Left kidney (tissue), 2 donors: ENCODE data around the gene TARDBP. TPM values are rescaled to one million over a fixed set of nuclear protein-coding genes. Genes with fewer than 3 reads are reported as not detected.
"Not testable (repeated sequence)": the region's sequence is repeated elsewhere in the genome, so short reads cannot be mapped to it uniquely, and the experiment has no call there.

Experiments used
- DNase-seq: peaks from one replicate; pipeline ENCODE4 v3.0.0-alpha.2; 2013
- polyA plus RNA-seq: library from polyadenylated mRNA; unstranded; fragments of 120-200 nt; gene quantifications from one replicate; pipeline ENCODE4 v1.2.1, GENCODE V29; 2013; ENCODE audit not compliant: insufficient read length

Gene TARDBP
- polyA plus RNA-seq, 1 donor: 370 TPM

DNA sequence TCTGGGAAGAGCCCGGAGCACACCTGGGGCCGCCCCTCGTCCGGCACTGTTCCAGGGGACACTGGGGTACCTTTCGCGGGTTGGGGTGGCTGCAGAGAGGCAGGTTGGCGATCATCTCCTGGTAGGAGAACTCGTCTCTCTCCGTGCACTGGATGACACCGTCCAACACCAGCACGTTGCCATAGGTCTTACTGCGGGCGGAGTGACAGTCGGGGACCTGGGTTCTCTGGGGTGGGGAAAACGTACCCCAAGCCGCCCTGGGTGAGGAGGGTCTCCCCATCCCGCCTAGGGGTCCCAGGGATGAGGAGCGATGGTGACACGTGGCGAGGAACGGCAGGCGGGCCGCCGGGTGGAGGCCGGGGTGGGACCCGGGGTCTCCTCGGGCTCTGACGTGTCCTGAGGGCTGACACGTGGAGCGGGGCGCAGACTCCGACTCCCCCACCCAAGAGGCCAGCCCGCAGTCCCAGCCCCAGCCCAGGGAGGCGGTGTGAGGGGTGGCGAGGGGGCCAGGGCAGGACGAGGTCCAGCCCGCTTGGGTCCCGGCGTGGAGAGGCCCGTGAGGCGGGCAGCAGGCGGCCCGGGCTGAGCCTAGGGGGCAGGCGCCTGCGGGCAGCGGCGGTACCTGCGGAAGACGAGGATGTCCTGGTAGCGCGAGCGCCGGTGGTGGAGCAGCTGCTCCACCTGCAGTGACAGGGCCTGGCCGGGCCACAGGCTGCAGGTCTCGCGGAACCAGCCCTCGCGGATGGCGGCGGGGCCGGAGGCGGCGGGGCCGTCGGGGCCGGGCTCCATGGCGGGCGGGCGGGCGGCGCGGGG is 46.9 kb downstream of the TARDBP start:
- no peak for DNase-seq

DNA sequence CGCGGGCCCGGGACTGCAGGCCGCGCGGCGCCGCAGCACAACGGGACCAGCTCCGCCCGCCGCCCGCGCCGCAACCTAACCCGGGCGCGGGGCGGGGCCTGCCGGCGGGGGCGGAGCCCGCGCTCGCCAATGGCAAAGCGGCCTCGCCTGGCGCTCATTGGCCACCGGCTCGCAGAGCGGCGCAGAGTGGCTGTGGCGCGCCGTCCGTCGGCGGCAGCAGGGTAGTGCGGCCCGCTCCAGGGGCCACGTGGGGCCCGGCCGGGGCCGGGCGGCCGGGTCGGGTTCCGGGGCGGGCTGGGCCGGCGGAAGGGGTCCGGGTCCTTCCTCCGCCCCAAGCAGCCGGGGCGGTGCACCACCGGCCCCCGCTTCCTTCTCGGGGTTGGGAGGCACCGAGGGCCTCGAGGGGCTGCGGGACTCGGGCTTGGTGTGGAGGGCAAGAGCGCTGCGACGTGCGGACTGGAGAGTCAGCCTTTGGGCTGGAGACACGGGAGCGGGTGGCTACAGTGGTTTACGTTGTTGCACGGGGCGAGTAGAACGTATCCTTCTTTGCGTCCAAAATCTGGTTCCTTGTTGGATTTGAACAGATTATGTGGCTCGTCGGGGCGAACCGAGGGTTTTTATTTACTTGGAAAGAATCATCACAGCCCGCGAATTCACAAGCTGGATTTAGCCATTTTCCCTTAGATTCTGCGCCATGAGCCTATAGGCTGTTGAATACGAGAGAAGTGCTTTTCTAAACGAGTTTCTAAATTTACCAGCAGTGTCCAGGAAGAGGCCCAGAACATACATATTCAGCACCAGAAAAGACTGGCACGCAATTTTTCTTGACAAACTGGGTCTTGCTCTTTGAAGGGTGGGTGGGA is 47.7 kb downstream of the TARDBP start, which contains the start of gene SRM:
Gene SRM, minus strand, starts transcription at position 51 of the 863 bp plus-strand sequence. CDS start 75 bp downstream, outside the sequence.
- DNase-seq: peak; percentile 89

DNA sequence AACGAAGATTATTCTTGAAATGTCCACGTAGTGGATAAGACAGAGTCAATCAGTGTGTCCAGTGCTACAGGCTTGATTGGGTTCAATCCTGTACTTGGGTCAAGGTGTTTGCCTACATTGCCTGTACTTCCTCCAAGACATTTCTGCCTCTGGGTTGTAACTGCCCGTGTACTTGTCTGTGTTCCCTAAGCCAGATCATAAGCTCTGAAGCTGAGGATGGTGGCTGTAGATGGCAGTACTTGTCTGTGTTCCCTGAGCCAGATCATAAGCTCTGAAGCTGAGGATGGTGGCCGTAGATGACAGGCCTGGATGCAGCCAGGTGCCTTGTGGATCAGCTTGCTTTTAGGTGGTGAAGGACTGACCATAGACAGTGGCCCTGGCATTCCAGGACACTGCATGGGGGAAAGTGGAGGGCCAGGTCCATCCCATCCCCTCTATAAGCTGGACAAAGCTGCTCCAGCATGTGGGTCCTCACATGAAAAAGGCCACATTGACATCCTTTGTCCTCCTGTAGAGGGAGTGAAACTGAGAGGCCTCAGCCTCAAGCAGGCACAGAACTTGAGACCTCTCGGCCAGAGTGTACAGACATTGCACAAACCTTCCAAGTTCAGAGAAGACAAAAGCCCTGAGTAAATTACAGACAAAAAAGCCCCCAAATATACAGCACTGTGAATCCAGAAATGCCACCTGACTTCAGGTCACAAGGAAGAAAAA is 49.4 kb downstream of the TARDBP start:
- DNase-seq: no peak

DNA sequence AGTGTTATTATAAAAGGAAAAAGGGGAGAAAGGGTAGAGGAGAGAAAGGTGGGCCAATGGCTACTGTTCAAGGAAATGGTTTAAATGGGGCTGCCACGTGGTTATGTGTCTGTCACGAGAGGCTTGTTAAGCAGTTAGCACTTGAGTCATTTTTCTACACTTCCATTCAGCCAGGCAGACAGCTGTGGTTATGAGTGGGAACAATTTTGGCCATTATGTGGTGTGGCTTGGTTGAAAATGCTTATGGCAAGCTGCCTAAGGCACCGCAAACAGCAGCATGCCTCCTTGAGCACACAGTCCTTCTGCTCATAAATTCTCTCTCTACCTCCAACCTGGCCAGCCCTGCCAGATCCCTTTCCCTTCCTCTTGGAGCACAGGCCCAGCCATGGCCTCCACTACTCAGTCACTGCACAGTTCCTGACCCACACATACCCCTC is 50.5 kb downstream of the TARDBP start:
- DNase-seq: no peak

DNA sequence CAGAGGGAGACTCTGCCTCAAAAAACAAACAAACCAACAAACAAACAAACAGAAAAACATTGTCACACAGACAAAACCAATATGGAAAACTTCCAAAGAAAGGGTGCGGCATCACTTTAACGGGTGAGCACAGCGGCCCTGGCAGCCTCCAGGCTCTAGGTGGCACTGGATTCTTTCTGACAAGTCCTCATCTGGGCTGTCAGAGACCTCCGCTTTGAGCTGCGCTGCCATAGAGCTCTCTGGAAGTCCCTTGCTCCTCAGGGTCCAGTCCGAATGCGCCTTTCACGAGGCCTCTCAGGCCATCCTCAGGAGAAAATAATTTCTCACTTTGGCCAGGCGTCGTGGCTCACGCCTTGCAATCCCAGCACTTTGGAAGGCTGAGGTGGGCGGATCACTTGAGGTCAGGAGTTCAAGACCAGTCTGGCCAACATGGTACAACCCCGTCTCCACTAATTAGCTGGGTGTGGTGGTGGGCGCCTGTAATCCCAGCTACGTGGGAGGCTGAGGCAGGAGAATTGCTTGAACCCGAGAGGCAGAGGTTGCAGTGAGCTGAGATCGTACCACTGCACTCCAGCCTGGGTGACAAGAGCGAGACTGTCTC is 51.6 kb downstream of the TARDBP start:
- DNase-seq: not testable (repeated sequence)

DNA sequence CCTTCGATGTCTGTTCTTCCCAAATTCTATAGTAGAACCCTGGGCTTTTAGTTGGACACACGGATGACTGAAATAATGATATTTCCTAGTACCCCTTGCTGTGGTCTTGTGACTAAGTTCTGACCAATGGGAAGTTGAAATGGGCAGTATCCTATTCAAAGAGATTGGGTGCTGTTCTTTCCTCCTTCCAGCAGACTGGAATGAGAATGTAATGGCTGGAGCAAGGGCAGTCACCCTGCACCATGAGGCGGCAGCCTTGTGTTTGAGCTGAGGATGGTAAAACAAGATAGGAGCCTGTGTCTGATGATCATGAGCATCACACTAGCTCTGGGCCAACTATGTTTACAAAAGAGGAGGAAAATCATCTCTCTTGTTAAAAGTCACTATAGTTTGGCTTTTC is 52.5 kb downstream of the TARDBP start:
- DNase-seq: no peak

DNA sequence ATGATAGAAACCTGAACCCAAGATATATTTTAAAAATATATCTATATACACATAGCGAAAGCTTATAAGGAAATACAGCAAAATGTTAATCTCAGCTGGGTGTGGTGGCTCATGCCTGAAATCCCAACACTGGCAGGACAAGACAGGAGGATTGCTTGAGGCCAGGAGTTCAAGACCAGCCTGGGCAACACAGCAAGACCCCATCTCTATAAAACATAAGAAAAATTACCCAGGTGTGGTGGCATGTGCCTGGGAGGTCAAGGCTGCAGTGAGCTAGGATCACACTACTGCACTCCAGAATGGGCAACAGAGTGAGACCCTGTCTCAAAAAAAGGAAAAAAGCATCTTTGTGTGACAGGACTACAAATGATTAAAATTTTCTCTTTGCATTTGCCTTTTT is 53.3 kb downstream of the TARDBP start:
- no peak for DNase-seq

DNA sequence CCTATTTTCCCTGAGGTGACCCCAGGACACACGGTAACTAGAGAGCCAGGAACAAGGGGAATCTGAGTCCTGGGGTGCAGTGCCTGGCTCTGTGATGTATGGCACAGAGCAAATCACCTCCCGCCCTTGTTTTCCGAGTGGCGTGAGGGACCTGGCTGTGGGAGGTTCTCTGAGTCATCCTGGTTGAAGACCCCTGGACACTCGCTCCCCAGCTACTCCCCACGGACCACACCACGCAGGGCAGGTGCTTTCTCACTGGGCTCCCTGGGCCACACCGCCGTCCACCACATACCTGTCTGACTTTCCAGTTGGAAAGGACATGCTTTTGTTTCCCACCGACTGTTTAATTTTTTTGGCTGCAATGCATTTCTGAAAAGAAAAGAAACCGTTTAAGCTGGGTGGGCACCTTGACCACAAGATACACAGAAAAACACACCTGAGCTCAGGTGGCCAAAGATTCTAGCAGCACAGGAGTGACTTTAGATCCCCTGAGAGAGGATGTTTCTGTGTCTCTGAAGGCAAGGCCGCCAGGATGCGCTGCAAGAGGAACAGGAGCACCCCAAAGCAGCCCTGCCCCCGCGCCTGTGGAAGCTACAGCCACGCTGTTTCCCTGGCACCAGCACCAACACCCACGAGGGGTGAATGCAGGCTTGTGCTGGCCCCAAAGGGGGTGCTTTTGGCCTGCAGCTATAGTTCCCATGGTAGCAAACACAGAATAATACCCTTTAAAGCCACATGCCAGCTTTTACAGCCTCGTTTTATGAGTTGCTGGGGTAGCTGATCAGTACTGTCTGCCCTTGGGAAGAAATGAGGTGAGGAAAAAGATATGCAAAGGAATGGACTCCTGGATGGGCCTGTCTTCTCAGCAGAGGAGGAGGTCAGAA is 55.5 kb downstream of the TARDBP start:
- DNase-seq: no peak

DNA sequence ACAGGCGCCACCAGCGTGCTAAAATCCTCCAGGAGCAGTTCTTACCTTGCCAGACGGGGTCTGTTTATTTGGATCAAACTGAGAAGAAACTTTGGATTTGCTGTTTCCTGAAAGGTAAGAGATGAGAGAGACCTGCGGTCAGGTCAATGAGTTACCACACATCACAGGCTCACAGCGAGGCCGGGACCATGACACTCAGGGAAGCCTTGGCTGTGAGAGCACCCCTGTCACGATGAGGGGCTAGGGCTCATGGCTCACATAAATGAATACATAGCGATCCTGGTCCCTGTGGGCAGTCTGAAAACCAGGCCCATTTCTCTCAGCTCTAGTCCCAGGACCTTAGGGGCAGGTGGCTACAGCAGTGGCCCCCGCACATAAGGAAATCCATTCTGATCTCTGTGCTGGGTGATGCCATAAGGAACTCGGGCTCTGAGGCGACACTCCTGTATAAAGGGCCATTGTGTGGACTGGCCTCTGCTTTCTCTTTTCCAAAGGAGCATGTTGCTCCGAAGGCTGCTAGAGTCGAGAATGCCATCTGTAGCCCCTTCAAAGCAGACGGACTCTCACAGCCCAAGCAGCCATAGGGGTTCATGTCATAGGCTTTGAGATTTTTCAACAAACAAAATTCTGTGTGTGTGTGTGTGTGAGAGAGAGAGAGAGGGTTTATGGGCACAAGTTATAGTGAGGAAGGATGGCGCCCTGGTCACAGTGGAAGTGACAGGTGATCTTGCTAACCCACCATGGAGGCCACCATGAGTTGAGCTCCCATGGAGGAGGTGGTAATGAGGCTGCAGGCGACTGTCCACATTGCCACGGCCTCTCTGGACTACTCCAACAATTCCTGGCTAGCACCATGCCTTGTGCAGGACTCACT is 56.4 kb downstream of the TARDBP start:
- DNase-seq: no peak

DNA sequence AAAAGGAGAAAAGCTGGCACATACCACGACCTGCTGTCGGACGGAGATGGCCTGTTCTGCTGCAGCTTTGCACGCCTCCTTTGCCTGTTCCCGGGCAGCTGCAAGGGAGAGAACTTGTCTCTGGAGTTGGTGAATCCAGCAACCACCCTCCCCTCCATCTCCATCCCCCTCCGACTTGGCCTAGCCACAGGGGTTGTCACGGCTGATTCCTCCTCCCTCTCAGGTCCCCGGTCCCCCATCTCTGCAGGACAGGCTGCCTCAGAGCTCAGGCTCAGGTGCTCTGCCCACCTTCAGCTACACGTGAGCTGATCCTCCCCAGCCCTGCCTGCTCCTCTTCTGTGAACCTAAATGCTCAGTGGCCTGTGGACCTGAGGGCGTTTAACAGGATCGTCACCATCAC is 58.4 kb downstream of the TARDBP start:
- DNase-seq: no peak

DNA sequence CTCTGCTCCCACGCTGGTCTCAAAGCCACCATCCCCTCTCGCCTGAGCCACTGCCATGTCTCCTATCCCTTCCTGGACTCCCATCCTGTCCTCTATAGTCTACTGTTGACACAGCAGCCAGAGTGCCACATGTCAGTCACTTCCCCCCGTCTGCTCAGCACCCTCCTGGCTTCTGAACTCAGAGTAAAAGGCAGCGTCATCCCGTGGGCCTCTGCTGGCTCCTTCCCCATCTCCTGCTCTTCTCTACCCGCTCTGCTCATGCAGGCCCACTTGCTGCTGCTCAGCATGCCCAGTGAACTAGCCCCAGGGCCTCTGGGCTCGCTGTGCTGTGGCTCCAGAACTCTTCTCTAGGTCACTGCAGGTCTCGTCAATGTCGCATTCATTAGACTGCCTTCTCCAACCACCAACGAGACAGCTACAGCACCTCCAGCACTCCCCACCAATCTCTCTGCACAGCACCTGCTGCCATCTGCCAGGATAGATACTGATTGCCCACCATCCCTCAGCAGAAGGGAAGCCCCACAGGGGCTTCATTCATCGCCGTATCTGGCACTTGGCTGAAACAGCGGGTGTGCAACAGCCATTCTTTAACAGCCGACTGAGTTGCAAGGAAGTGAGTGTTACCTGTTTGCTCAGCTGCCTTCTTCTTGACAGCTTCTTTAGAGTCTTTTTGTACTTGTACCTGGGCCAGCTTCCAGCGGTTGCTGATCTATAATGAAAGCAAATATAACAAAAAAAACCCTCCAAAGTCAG is 59.2 kb downstream of the TARDBP start:
- DNase-seq: no peak

DNA sequence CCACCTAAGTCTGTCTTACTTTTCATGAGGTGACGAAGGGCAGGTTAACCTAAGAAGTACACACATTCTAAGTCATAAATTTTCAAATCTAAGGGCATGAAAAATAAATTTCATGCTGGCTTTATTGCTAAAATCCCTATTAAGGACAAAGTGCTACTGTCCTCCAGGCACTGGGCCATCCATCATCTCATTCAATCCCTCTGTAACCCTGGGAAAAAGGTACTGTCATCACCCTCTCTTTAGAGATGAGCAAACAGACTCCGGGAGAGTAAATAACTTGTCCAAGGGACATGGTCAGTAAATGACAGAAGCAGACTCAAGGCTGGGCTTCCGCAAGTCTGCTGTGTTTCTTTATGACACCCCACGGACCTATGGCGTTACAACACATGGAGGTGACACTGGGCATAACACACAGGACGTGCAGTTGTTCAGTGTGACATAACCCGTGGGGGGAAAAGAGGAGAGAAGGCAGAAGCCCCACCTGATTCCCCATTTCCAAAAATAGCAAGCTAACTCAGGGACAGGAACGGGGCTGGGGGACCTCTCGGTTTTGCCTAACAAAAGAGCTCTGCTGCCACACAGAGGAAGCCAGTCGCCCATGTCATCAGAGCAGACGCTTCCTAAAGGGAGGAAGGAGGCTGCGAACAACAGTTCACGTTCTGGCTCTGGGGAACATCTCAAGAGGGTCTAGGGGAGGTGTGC is 59.9 kb downstream of the TARDBP start:
- no peak for DNase-seq

DNA sequence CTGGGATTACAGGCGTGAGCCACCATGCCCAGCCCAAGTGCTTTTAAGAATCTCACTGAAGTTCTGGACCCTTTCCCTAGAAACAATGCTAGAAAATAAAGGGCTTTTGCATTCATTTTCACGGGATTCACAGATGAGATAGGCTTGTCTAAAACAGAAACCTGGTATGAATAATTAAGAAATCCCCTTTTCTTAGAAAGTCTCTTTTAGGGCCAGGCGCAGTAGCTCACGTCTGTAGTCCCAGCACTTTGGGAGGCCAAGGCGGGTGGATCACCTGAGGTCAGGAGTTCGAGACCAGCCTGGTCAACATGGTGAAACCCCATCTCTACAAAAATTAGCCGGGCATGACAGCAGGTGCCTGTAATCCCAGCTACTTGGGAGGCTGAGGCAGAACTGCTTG is 60.9 kb downstream of the TARDBP start:
- DNase-seq: not testable (repeated sequence)

Other genes with a start within 250 kb of the TARDBP start
- 18.0 TPM for gene CASZ1, start 216.0 kb upstream of the TARDBP start, polyA plus RNA-seq
- gene MASP2, start 34.6 kb downstream of the TARDBP start, polyA plus RNA-seq: 12.8 TPM
- 41.3 TPM for gene SRM, start 47.4 kb downstream of the TARDBP start, polyA plus RNA-seq
- 114 TPM for gene EXOSC10, start 87.2 kb downstream of the TARDBP start, polyA plus RNA-seq
- 0.10 TPM for gene ANGPTL7, start 176.7 kb downstream of the TARDBP start, polyA plus RNA-seq
- gene MTOR, start 249.9 kb downstream of the TARDBP start, polyA plus RNA-seq: 56.6 TPM